Kidney (tissue), 14 donors: ENCODE measurements around the gene CD38. TPM values are rescaled to one million over a fixed set of nuclear protein-coding genes. Genes with fewer than 3 reads are reported as not detected.

Experiments used
- DNase-seq, 5 donors: peaks; one replicate each; pipeline ENCODE4 v3.0.0-alpha.2; 2013 to 2020
- FAIRE-seq: peaks from 2 replicates; lab custom pipeline; 2012; peaks lifted over from hg19 to GRCh38; lab: Jason Lieb, UNC
- H3K27ac ChIP-seq, 2 donors: one replicate each; pipeline ENCODE4 v1.7.0; 2013; ENCODE audit warnings: low read depth in 2 of 2, low read length in 2 of 2, inconsistent platforms in 1 of 2
- H3K27me3 ChIP-seq: one replicate; pipeline ENCODE4 v1.7.1; 2013; ENCODE audit warnings: low read length, inconsistent platforms; ENCODE audit not compliant: control insufficient read depth, insufficient read depth
- H3K36me3 ChIP-seq, 3 donors: one replicate each; pipeline versions ENCODE4 v1.7.0 to v1.7.1; 2013; ENCODE audit warnings: low read length in 3 of 3, control low read depth in 1 of 3, inconsistent platforms in 1 of 3; ENCODE audit not compliant: insufficient read depth in 3 of 3, control insufficient read depth in 2 of 3
- H3K4me1 ChIP-seq, 3 donors: one replicate each; pipeline versions ENCODE4 v1.7.0 to v1.7.1; 2013; ENCODE audit warnings: low read length in 3 of 3, inconsistent platforms in 1 of 3, low read depth in 1 of 3; ENCODE audit not compliant: control insufficient read depth in 2 of 3, insufficient read depth in 2 of 3
- H3K4me3 ChIP-seq, 3 donors: one replicate each; pipeline versions ENCODE4 v1.7.0 to v1.8.1; 2013; ENCODE audit warnings: low read length in 3 of 3, control low read depth in 1 of 3, inconsistent platforms in 1 of 3
- H3K9ac ChIP-seq, 3 donors: one replicate each; pipeline versions ENCODE4 v1.7.0 to v1.7.1; 2013; ENCODE audit warnings: low read length in 3 of 3, control low read depth in 1 of 3, inconsistent platforms in 1 of 3
- H3K9me3 ChIP-seq, 3 donors: one replicate each; pipeline versions ENCODE4 v1.7.0 to v1.7.1; 2013; ENCODE audit warnings: low read length in 3 of 3, control low read depth in 1 of 3, inconsistent platforms in 1 of 3; ENCODE audit not compliant: control insufficient read depth in 2 of 3, insufficient read depth in 1 of 3
- intact Hi-C: fragments of 100-400 bp; cut with DNase I; formaldehyde crosslinking; loops from one replicate; pipeline ENCODE4 v1.11.1; 2022
- polyA plus RNA-seq: library from polyadenylated mRNA; stranded (reverse); fragments of 350-450 nt; fragmentation: Illumina TruSeq; extraction: RNeasy Lipid Tissue Mini Kit (QIAGEN cat#74804); gene quantifications from one replicate; pipeline ENCODE4 v1.2.3, GENCODE V29; 2014; ENCODE audit warnings: low read depth, low replicate concordance; ENCODE audit not compliant: insufficient read depth
- total RNA-seq: library from RNA; stranded (reverse); fragmentation: NEBNext Ultra II Directional; extraction: Animal tissue kit (Norgen Biotek cat#: 25700); gene quantifications from one replicate; pipeline ENCODE4 v1.2.1, GENCODE V29; 2021
- TF ChIP-seq, protein P1 (sequence below): IDR thresholded peaks from 3 replicates; pipeline ENCODE4 v1.5.1; 2012; ENCODE audit warnings: mild to moderate bottlenecking, moderate library complexity, borderline replicate concordance; ENCODE audit not compliant: insufficient read depth; ENCODE audit errors: extremely low read depth
- donor health status: control.
- donor health status: control.
- donor health status: control.
- donor health status: control.
- donor health status: control.
- donor health status: DM: yes; HTN: yes; CAD: no.
- donor health status: Normal renal cell carcinoma (clear cell type).

The CD38 gene
- total and polyA plus RNA-seq, 2 donors from 2014 or later: 0.15 to 8.9 TPM

DNA sequence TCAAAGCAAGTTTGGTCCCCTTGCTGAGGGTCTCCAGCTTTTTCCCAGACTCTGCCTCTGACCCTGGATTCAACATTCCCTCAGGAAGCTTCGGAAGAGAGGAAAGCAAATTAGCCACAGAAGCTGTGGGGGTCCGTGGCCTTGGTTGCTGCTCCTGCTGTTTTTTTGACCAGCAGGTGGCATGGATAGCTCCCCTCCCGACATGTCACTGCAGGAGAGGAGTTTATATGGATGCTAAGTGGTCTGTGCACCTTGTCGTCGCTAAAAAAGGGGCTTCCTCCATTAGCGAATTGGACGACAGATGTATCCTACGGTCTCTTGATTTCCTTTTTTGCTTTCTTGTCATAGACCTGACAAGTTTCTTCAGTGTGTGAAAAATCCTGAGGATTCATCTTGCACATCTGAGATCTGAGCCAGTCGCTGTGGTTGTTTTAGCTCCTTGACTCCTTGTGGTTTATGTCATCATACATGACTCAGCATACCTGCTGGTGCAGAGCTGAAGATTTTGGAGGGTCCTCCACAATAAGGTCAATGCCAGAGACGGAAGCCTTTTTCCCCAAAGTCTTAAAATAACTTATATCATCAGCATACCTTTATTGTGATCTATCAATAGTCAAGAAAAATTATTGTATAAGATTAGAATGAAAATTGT is 70.2 kb downstream of the CD38 start:
- no peak for DNase-seq
- no peaks in the 10 kb centered on the region for H3K36me3 ChIP-seq
- H3K27ac ChIP-seq: no peak overlapping the region
- H3K4me3 ChIP-seq: no peak overlapping the region
- no peak overlapping the region for H3K9ac ChIP-seq
- H3K9me3 ChIP-seq: no peaks in the 10 kb centered on the region
- TF ChIP-seq, protein P1, sequence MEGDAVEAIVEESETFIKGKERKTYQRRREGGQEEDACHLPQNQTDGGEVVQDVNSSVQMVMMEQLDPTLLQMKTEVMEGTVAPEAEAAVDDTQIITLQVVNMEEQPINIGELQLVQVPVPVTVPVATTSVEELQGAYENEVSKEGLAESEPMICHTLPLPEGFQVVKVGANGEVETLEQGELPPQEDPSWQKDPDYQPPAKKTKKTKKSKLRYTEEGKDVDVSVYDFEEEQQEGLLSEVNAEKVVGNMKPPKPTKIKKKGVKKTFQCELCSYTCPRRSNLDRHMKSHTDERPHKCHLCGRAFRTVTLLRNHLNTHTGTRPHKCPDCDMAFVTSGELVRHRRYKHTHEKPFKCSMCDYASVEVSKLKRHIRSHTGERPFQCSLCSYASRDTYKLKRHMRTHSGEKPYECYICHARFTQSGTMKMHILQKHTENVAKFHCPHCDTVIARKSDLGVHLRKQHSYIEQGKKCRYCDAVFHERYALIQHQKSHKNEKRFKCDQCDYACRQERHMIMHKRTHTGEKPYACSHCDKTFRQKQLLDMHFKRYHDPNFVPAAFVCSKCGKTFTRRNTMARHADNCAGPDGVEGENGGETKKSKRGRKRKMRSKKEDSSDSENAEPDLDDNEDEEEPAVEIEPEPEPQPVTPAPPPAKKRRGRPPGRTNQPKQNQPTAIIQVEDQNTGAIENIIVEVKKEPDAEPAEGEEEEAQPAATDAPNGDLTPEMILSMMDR: no peak
- no peaks in the 10 kb centered on the region for H3K27me3 ChIP-seq
- H3K4me1 ChIP-seq: no peaks in the 10 kb centered on the region
- FAIRE-seq: no peak
- intact Hi-C loops: no loop called here

DNA sequence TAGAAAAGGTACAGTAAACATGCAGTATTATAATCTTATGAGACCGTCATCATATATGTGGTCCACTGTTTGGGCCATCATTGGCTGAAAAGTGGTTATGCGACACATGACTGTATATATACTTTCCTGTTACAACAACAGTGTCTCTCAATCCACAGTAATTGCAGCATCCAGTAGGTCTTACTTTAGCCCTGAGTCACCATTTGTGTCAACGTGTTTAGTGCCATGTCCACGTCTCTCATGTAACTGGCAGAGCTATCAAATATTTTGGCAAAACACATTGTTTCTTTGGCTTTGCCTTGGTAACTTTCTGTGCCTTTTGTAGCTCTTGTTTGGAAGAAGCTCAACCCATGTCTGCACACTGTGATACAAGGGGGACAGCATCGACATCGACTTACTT is 73.8 kb downstream of the CD38 start:
- FAIRE-seq (no peak), DNase-seq (no peak)
- H3K9ac ChIP-seq: no peak overlapping the region
- no peaks in the 10 kb centered on the region for H3K9me3 ChIP-seq
- intact Hi-C loops: no loop called here
- H3K36me3 ChIP-seq: no peaks in the 10 kb centered on the region
- H3K27me3 ChIP-seq: no peaks in the 10 kb centered on the region
- no peak overlapping the region for H3K4me3 ChIP-seq
- no peak overlapping the region for H3K27ac ChIP-seq
- TF ChIP-seq, protein P1: no peak
- no peaks in the 10 kb centered on the region for H3K4me1 ChIP-seq

DNA sequence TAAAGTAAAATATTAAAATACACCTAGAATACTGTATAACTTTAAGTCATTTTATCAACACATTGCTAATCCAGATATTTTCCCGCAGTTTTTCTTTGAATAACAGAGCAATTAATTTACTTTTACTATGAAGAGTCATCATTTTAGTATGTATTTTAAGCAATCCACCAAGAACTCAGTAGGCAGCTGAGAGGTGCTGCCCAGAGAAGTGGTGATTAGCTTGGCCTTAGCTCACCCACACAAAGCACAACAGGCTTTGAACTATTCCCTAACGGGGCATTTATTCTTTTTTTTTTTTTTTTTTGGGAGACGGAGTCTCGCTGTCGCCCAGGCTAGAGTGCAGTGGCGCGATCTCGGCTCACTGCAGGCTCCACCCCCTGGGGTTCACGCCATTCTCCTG is 74.4 kb downstream of the CD38 start:
- FAIRE-seq: no peak
- no peaks in the 10 kb centered on the region for H3K36me3 ChIP-seq

More for the DNA sequence above, 74.4 kb downstream of the CD38 start:
- no peak for DNase-seq
- Histone ChIP-seq H3K4me1 (no peaks in the 10 kb centered on the region), H3K9ac (no peak overlapping the region), H3K4me3 (no peak overlapping the region), H3K27ac (no peak overlapping the region), H3K9me3 (no peaks in the 10 kb centered on the region), H3K27me3 (no peaks in the 10 kb centered on the region)
- TF ChIP-seq, protein P1: no peak
- intact Hi-C loops: no loop called here
